ENCODE results near the gene LAMB4.

The LAMB4 gene

DNA sequence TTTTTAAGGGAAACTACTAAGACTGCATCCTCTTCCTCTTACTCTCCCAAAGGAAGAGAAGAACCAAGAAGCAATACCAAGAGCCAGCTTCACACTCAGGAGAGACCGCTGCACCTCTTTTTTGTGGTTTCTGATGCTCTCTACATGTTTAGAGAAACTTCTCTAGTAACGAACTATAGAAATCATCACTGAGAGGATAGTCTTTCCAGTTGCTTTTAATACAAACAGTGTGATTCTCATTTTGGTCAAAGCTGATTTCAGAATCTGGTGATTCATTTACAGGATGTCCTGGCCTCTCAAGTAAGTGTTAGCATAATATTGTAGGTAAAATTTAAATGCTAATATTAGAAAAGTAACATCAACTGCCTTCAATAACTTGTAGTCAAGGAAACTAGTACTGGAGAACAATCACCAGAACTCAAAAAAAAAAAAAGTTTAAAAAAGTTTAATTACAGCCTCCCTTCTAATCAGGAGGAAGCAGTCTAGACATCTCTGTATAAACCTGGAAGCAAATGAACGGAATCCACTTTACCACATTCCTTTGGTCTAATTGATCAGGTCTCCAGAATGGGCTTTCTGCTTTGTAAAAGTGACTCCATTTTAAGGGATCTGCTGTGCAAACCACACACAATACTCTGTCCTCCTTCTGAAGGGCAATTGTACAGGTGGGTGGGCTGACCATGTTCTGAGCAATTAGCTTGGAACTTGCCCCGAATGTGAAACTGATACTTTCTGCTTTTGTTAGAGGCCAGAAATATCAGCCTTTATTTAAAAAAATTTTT lies 130.2 kb downstream of the LAMB4 start:
- in situ Hi-C loops (cut with MboI; ENCODE audit: low sequenced_read_pairs): no loop called here

DNA sequence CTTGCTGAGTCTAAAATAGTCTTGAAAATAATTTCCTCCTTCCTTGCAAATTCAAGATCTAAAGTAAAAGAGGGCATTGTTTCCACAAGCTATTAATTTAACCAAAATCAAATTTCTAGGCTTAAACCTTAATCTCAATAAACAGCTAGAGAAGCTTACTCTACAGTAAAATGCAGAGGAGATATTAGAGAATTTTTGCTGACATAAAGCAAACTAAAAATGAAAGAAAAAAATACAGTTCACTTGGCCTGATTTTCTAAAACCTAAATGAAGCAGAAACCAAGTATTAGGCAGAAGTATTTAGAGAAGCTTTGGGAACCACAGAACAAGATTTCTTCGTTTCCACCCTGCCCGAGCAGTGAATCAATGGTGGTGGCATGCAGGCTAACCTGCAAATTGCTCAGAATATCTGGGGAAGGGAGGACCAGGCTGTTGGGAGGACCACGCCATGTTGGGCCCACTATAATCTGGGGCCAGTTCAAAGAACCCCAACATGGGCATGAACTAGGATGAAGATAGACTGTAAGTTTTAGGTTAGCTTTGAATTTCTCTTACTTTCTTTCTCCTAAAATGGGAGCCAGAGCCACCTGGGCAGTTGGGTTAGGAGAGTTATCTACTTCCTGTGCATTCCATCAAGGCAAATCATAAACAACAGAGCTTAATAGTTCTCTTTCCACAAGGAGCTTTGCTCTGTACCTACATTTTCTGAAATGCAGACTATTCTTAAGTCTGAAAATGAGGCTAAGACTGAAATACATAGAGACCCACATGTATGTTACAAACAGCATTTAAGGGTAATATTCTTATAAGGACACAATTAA lies 131.3 kb downstream of the LAMB4 start:
- in situ Hi-C loops (cut with MboI; ENCODE audit: low sequenced_read_pairs): no loop called here

DNA sequence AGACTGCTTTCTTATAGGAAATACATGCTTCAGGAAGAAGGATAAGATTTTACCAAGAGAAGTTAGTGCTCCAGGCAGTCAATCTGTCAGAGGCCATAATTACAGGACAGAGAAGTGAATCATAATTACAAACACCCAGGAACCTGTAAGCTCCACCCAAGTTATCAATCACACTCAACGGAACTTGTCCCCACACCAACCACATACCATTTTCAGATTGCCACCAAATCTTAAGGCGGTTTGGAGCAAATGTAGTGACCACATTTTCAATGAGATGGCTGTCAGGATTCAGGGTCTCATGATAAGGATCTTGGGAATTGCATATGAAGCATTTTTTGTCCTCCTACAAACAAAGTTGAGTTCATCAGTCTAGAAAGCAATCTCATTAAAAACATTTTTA lies 132.0 kb downstream of the LAMB4 start:
- in situ Hi-C loops (cut with MboI; ENCODE audit: low sequenced_read_pairs): no loop called here

DNA sequence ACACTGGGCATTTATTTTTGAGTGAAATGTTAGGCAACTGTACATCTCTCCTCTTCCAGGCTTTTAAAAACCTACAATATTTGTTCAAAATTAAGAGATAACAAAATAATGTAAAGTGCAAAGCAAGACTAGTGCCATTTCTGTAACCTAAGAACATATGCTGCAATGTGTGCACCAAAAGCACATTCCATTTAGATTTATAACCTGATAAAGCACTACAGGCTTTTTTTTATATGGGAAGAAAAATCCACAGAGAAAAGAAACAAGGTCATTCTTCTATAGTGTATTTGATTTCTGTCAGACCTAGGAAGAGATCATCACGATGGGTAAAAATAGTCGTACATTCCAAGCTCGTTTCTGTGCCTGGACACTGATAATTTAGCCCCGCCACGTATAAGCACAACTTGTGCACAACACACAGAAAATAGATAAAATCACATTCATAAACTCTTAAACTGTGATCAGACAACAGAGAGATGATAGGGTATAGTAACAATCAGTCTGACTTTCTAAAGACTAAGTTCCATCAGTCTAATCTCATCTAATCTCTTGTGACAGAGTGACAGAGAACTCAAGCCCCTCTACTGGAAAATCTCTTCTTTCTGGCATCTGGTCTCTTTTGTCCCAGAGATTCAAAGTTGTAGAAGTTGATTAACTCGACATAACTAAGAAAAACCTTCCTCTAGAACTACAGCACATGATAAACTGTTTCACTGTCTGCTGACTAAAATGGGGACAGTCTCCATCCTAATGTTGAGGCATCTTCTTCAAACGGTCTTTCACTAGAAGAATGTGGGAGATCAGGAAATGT lies 133.9 kb downstream of the LAMB4 start:
- in situ Hi-C loops (cut with MboI; ENCODE audit: low sequenced_read_pairs): no loop called here

DNA sequence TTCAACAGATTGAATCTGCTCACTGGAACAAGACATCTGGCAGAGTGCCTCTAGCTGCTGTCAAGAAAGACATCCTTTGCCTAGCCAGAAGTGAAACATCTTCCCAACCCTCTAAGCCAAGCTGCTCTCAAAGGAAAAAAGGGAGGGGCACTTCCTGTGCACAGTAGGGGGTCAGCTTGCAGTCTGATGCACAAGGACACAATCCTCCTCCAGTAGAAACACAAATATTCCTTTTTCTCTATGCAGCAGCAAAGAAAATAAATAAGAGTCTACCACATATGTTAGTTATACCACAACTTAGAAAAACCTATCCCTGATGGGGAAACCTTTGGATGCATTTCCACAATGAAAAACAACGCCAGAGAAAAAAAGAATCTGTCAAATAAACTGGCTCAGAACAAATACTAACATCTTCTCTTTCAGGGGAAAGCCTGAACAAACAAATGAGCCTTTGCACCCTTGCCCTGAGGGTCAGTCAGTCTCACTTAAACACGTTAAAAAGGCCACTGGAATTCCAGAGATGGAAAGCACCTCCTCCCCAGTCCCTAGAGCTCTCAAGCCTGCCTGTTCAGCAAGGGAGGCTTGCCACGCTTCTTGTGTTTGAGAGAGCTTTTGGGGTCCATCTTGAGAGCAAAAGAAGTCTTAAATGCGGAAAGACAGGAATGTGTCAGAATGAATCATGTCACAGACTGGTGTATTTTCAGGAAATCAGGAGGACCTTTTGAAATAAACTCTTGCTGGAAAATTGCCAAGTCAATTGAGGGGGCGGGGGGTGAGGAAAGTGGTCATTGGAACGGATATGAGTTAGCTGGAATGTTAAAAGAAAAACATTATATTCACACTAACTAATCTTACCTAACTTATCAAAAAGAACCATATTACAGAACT lies 134.7 kb downstream of the LAMB4 start:
- in situ Hi-C loops (cut with MboI; ENCODE audit: low sequenced_read_pairs): no loop called here

DNA sequence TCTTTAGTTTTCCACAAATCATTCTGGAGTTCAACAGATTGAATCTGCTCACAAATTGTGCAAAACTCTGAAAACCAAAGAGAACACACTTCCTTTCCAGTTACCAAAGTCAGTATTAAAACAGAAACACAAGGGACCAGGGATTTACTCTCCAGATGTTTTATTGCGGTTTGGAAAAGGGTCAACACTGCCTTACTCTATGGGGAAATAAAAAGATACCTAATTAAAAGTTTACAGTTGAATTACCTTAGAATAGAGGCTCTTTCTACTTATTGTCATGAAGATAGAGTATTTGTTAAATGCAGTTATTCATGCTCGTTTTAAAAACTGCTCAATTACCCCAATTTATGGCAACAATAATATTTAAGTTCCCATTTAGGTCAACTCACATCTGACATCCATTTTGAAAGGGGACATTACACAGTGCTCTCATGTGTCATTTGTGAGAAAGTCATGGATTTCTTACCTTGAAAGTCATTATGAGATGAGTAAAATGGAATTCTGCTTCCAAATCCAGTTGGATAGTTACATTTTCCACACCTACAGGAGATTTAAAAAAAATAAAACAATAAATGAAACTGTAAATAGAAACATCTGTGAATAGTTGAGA lies 135.6 kb downstream of the LAMB4 start:
- in situ Hi-C loops (cut with MboI; ENCODE audit: low sequenced_read_pairs): no loop called here

DNA sequence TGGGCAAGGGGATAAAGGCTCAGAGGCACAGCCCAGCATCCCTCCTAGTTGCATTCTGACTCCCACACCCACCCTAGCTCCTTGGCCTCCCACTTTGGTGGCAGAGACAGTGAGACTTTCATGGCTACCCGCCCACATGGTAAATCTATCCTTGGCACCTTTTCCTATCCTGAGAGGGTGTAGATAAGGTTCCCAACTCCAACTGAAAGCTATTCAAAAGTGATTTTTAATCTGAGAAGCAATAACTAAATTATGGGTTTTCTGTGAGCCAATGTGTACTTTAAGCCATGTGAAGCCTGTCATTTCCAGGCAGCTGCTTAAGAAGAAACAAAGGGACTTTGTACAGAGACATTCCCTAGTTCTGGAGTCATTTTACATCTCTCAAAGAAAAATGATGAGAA lies 136.3 kb downstream of the LAMB4 start:
- in situ Hi-C loops (cut with MboI; ENCODE audit: low sequenced_read_pairs): no loop called here

DNA sequence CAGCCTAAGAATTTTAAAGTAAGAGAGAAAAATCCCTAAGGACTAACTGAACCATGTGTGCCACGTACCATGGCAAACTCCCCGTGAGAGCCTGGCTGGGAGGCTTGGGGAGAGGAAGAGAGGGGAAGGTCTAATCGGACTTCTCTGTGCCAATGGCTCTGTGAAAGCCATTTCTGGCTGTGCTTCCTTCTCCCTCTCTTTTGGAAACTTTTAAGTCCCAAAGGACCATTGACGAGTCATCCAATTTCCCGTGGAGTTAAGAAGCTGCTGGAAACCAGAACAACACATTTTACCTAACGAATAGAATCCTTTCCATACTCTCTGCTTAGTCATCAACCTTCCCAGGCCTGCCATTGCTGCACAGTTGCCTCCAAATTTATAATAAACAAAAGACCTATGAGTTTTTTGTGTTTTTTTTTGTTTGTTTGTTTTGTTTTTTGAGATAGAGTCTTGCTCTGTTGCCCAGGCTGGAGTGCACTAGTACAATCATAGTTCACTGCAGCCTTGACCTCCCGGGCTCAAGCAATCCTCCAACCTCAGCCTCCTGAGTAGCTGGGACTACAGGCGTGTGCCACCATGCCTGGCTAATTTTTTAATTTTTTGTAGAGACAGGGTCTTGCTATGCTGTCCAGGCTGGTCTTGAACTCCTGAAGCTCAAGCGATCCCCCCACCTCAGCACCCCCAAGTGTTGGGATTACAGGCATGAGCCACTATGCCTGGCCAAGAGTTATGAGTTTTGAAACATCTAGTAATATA lies 140.4 kb downstream of the LAMB4 start:
- in situ Hi-C loops (cut with MboI; ENCODE audit: low sequenced_read_pairs): no loop called here

DNA sequence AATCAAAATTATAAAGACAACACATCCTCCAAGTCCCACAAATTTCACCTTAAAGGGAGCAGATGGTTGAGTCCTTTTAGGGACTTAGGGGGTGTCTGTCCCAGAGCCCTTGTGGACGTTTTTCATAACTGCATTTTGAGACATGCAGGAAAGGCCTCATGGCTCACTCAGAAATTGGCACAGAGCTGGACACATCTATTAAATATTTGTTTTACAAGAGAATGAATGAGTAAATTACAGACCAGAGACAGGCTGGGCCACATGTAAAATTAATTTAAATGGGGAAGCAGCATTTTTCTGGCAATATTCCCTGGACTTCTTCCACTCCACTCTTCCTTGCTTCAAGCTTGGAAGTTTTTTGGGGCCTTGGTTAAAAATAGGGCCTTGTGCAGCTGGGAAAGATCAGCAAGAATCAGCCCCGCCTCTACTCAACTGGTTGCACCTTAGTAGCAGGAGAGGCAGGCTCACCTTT lies 147.2 kb downstream of the LAMB4 start:
- in situ Hi-C loops (cut with MboI; ENCODE audit: low sequenced_read_pairs): no loop called here

DNA sequence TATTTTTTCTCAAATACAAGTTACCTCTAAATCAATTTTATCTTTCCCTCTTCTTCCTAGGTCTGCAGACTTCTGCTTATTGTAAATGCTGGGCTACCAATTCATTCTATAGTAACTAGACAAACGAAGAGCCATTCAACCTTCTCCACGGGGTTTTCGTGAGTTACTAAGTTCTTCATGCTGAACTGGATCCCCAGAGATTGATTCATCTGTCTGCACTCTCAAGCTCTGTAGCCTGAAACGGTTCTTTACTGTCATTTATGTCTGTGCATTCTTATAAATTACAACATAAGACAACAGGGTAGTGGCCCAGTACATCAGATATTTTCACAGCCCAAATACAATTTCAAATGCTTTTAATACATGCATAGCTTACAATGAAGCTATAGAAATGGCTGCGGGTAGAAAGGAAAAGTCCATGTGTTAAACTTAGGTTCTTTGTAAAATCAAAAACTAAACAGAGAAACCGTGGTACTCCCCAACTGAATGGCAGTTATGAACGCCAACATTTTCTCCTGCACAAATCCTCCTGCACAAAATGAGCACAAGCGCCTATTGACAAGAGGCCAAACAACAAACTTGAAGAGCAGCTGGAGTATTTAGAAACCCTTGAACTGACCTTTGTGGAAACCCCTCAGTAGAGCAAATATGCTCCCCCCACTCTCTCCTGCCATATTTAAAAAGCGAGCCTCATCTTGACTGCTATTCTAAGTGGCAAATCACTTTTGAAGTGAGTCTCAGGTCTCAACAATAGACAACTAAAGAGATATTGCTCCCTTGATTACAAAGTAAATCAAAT lies 147.9 kb downstream of the LAMB4 start:
- in situ Hi-C loops (cut with MboI; ENCODE audit: low sequenced_read_pairs): no loop called here

DNA sequence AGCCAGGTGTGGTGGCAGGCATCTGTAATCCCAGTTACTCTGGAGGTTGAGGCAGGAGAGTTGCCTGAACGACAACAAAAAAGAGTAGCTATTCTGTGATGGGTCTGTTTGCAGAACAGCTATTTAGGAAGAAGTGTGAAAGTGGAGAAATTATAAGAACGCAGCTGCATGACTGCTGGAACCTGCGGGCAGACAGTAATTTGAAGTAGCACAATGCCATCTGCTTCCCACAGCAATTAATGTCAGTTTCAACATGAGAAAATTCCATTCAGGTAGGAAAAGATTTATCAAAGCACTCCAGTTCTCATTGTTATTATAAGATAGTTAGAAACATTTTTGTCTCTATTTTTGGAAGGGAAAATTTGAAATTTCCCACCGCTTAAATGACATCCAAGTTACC lies 148.7 kb downstream of the LAMB4 start:
- in situ Hi-C loops (cut with MboI; ENCODE audit: low sequenced_read_pairs): no loop called here

DNA sequence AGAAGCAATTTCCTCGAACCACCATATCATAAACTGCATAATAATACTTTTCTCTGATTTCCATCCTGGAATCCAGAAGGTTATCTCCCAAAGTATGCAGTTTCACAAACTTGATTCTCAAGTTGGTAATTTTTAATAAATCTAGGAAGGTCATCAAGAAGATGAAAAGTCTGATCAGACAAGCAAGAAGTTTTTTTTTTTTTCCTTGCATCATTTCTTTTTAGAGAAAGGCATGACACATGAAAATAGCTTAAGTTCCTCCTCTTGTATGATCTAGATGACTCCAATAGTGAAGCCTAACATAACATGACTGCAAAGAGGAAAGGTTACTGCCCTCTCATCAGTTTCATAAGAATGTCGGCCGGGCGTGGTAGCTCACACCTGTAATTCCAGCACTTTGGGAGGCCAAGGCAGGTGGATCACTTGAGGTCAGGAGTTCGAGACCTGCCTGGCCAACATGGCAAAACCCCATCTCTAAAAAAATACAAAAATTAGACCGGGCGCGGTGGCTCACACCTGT lies 149.4 kb downstream of the LAMB4 start:
- in situ Hi-C loops (cut with MboI; ENCODE audit: low sequenced_read_pairs): no loop called here

DNA sequence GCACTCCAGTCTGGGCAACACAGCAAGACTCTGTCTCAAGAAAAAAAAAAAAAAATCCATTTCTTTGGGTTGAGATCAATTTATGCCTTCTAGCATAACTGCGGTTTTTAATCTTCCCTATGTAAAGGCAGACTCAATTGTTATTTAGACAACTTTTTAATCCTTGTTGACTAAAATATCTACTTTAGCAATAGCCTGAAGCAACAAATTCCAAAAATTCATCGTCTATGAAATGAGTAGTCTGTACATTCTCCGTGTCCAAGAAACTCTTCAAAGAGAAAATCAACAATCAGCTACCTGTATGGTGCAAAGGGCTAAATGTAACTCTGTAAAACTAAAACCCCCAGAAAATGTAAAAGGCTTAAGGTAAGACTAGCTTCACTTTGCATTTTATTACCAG lies 150.0 kb downstream of the LAMB4 start:
- in situ Hi-C loops (cut with MboI; ENCODE audit: low sequenced_read_pairs): no loop called here

DNA sequence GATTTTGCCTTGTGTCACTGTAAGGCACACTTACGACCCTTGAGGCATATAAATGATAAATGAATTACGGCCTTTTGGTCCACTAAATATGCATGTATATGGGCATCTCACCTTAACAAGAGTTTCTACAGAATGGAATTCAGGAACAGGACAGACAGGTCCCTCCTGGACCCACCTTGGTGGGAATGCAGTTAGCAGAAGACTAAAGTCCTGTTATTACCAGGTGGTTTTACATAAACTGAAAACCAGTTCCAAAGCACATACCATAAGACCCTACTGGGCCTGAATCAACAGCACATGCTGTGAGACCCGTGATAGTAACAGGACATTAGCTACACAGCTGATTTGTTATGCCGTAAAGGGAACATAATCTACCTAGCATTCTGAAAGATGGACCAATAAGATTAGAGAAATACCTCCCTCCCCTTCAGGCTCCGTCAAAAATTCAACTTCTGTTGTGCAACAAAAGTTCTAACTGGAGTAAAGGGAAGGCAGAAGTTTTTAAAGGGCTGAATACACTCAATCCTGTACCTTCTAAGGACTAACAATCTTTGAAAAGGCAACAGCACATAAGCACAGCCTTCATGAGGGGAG lies 151.2 kb downstream of the LAMB4 start:
- in situ Hi-C loops (cut with MboI; ENCODE audit: low sequenced_read_pairs): no loop called here

DNA sequence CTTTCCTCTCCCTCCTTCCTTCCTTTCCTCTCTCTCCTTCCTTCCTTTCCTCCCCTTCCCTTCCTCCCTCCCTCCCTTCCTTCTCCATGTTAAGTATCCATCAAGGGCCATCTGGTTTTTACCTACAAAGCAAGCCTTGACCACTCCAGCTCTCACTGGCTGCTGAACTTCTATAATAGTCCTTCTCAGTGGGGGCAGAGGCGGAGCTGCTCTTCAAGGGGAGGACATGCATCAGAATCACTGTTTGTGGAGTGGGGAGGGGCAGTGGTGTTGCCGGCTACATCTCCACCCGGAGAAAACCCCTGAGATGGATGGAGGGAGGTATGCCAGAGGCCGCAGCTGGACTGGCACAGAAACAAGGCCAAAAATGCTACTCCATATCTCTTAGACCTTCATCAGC lies 153.1 kb downstream of the LAMB4 start:
- in situ Hi-C loops (cut with MboI; ENCODE audit: low sequenced_read_pairs): no loop called here

DNA sequence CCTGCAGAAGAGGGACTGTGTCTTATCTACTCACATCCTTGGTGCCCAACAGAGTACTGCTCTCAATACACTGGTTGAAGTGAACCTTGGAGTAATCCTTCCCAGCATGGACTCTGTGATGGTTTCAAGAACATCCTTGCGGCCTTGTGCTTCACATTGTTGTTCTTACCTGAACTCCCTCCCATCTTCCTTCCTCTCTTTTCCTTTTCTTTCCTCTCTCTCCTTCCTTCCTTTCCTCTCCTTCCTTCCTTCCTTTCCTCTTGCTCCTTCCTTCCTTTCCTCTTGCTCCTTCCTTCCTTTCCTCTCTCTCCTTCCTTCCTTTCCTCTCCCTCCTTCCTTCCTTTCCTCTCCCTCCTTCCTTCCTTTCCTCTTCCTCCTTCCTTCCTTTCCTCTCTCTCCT lies 153.5 kb downstream of the LAMB4 start:
- in situ Hi-C loops (cut with MboI; ENCODE audit: low sequenced_read_pairs): no loop called here

DNA sequence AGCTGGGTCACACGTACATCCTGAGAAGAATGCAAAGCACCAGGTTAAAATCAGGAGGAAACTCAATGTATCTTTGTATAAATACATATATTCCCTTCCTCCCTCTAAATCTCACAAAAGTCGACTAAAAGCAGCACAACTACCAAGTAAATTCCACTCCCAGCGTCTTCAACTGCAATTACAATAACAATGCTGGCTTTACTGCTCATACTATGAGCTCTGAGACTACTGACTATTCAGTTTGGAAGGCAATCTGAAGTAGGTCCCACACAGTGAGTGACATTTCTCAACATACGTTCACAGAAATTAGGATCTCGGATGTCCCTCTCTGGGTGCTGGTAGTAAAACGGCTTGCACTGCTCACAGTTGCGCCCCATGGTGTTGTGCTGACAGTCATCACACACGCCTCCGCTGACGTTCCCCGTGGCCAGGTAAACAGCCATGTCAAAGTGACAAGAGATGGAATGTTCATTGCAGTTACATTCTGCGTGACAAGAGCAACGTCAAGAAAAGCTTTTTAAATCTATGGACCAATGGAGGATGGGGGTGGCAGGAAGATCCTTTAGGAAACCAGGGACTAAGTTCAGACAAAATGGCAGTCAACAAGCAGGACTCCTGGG lies 154.7 kb downstream of the LAMB4 start:
- in situ Hi-C loops (cut with MboI; ENCODE audit: low sequenced_read_pairs): no loop called here
